ENCODE data around the gene MLST8. TPM values are rescaled to one million over a fixed set of nuclear protein-coding genes. Genes with fewer than 3 reads are reported as not detected.

MLST8 gene
- total and polyA plus RNA-seq, 2 of the 8 experiments (the other 6 are each of a cell fraction or from before 2014, with no cell fraction given), result 67.6 to 321 TPM

GRCh38 chr16:2246301-2246885 is 41.1 kb downstream of the MLST8 start:
- peaks cover 3% of the 10 kb centered on the region; the same call in 1 of the 2 replicates for H3K23me2 ChIP-seq (ENCODE audit: low read depth, low read length)
- H3K79me1 ChIP-seq (ENCODE audit: low read depth, low read length), result peaks cover 4% of the 10 kb centered on the region
- ChIA-PET CTCF (ENCODE audit: partially characterized antibody) (interaction anchor here (0.7 to 1.7 kb wide), 5 partner anchors 7 to 51 kb away, joined by 3 to 5 read pairs (median 3); no protein-coding TSS in a partner anchor), POLR2A (ENCODE audit: partially characterized antibody) (interaction anchor here (0.8 to 13.9 kb wide), 7 partner anchors 7 to 274 kb away, joined by 3 to 181 read pairs (median 4); partner anchors contain the start of genes BRICD5, DNASE1L2 and PGP)
- no peaks in the 10 kb centered on the region for H3K9me3 ChIP-seq (ENCODE audit: insufficient read depth in 2 of 2, low read depth in 1 of 2, low read length in 1 of 2)
- H3K23ac ChIP-seq (ENCODE audit: insufficient read length), result no peak overlapping the region
- no peak overlapping the region for H4K5ac ChIP-seq (ENCODE audit: insufficient read length, low read depth, low read length)
- H3K4me1 ChIP-seq (replicated peaks in 1 of 4; ENCODE audit: control insufficient read depth in 3 of 4, insufficient read depth in 4 of 4, low read length in 3 of 4), result peaks cover 0 to 5% (median 0%) of the 10 kb centered on the region in 4 experiments; a peak in 3 of 7 replicates
- no peak overlapping the region for H2BK12ac ChIP-seq (ENCODE audit: low read depth, low read length)
- no peak overlapping the region for H2BK120ac ChIP-seq (replicated peaks; ENCODE audit: low read depth, low read length)
- peaks cover 18 to 45% (median 30%) of the 10 kb centered on the region in 4 experiments for H3K36me3 ChIP-seq (ENCODE audit: control insufficient read depth in 2 of 4, insufficient read depth in 4 of 4, low read length in 3 of 4)
- no peak overlapping the region for H2AK5ac ChIP-seq (ENCODE audit: low read depth, low read length)
- H4K20me1 ChIP-seq (replicated peaks in 1 of 2; ENCODE audit: control insufficient read depth in 1 of 2, insufficient read depth in 2 of 2, low read length in 2 of 2), result peaks cover 4 to 19% of the 10 kb centered on the region in 2 experiments
- H2AFZ ChIP-seq (ENCODE audit: low read length), result no peak overlapping the region
- H3K56ac ChIP-seq (replicated peaks; ENCODE audit: insufficient read length, low read depth, low read length), result no peak overlapping the region
- no peak overlapping the region for H3K4me3 ChIP-seq (ENCODE audit: extremely low read depth in 1 of 4, insufficient read depth in 2 of 4, low read depth in 3 of 4, low read length in 4 of 4)
- no peak overlapping the region for H3K27ac ChIP-seq (ENCODE audit: low read depth, low read length)
- no peak overlapping the region for H3K4me2 ChIP-seq (ENCODE audit: insufficient read depth in 1 of 2, low read depth in 2 of 2, low read length in 2 of 2)
- H3K14ac ChIP-seq (ENCODE audit: insufficient read length), result no peak overlapping the region
- no peak overlapping the region for H2BK15ac ChIP-seq (ENCODE audit: low read length)
- H3K9ac ChIP-seq (replicated peaks in 1 of 4; ENCODE audit: extremely low read depth in 1 of 4, low read depth in 3 of 4, low read length in 3 of 4), result no peak overlapping the region
- no peak for FAIRE-seq
- TF ChIP-seq E2F6 (IDR thresholded peaks at IDR 0.05) (no peak), EGR1 (IDR thresholded peaks at IDR 0.05; ENCODE audit: borderline replicate concordance, low read depth, low read length) (no peak), YY1 (IDR thresholded peaks at IDR 0.05; ENCODE audit: low read depth, low read length) (no peak)
- H3K4ac ChIP-seq (replicated peaks; ENCODE audit: insufficient read length, low read depth, low read length), result no peak overlapping the region
- H2BK5ac ChIP-seq (ENCODE audit: low read depth, low read length), result no peak overlapping the region
- H4K8ac ChIP-seq (ENCODE audit: extremely low read depth, insufficient read depth, low read length), result no peak overlapping the region
- WGBS, 2 experiments (ENCODE audit: extremely low coverage in 1 of 2, insufficient coverage in 1 of 2, insufficient read length in 1 of 2, insufficient replicate concordance in 2 of 2, low coverage in 1 of 2, low lambda C conversion rate in 2 of 2, missing lambda C conversion rate in 1 of 2), result 93% methylated on average over 18 of the region's 18 CpGs; no CpG with 5 or more reads in 1 of the 2 experiments
- no peak overlapping the region for H4K91ac ChIP-seq (replicated peaks; ENCODE audit: insufficient read length, low read length)
- H3K18ac ChIP-seq (ENCODE audit: extremely low read depth, low read length), result no peak overlapping the region
- no peaks in the 10 kb centered on the region for H3K27me3 ChIP-seq (replicated peaks in 1 of 4; ENCODE audit: control insufficient read depth in 3 of 4, extremely low read depth in 1 of 4, insufficient read depth in 3 of 4, low read length in 3 of 4)
- H3K79me2 ChIP-seq (ENCODE audit: control insufficient read depth in 1 of 2, insufficient read depth in 2 of 2, low read length in 2 of 2), result peaks cover 0 to 23% of the 10 kb centered on the region in 2 experiments; a peak in 2 of 4 replicates
- DNase-seq (ENCODE audit: low read depth in 1 of 2, low spot score in 2 of 2), result no peak
- no peak overlapping the region for H2BK20ac ChIP-seq (ENCODE audit: low read length)

All from H1 (cell line).